ENCODE data around the gene RANBP10. TPM values are rescaled to one million over a fixed set of nuclear protein-coding genes. Genes with fewer than 3 reads are reported as not detected.
A peak's percentile ranks its signal among the peaks of the same experiment; 100 is the strongest.

Gene RANBP10
- total and polyA plus RNA-seq, 9 of the 15 experiments (the other 6 are each of a cell fraction or from before 2014, with no cell fraction given), result 0.61 to 19.3 (median 5.9) TPM

- no peak for TF ChIP-seq BCLAF1 (IDR thresholded peaks at IDR 0.05; ENCODE audit: borderline replicate concordance in 1 of 2, control insufficient read depth in 1 of 2, low read depth in 2 of 2, low read length in 1 of 2)
- TF ChIP-seq, protein P1, sequence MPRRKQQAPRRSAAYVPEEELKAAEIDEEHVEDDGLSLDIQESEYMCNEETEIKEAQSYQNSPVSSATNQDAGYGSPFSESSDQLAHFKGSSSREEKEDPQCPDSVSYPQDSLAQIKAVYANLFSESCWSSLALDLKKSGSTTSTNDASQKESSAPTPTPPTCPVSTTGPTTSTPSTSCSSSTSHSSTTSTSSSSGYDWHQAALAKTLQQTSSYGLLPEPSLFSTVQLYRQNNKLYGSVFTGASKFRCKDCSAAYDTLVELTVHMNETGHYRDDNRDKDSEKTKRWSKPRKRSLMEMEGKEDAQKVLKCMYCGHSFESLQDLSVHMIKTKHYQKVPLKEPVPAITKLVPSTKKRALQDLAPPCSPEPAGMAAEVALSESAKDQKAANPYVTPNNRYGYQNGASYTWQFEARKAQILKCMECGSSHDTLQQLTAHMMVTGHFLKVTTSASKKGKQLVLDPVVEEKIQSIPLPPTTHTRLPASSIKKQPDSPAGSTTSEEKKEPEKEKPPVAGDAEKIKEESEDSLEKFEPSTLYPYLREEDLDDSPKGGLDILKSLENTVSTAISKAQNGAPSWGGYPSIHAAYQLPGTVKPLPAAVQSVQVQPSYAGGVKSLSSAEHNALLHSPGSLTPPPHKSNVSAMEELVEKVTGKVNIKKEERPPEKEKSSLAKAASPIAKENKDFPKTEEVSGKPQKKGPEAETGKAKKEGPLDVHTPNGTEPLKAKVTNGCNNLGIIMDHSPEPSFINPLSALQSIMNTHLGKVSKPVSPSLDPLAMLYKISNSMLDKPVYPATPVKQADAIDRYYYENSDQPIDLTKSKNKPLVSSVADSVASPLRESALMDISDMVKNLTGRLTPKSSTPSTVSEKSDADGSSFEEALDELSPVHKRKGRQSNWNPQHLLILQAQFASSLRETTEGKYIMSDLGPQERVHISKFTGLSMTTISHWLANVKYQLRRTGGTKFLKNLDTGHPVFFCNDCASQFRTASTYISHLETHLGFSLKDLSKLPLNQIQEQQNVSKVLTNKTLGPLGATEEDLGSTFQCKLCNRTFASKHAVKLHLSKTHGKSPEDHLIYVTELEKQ (CRISPR knock-in tag; IDR thresholded peaks at IDR 0.05), result no peak
- TF ChIP-seq DMBX1 (CRISPR knock-in tag; IDR thresholded peaks at IDR 0.05; ENCODE audit: borderline replicate concordance), result no peak
- TF ChIP-seq HNRNPL (IDR thresholded peaks at IDR 0.05; ENCODE audit: low read depth, low read length), result no peak
- TF ChIP-seq NCOA4 (IDR thresholded peaks at IDR 0.05; ENCODE audit: partially characterized antibody), result no peak
- TF ChIP-seq ZNF274 (IDR thresholded peaks at IDR 0.05; ENCODE audit: borderline replicate concordance, low read depth, low read length), result no peak
- no peak for TF ChIP-seq ZHX1 (conservative IDR thresholded peaks at IDR 0.05; ENCODE audit: low read length)
- no peak for TF ChIP-seq SRSF9 (IDR thresholded peaks at IDR 0.05; ENCODE audit: borderline replicate concordance, low read depth, low read length)
- TF ChIP-seq PHF20 (IDR thresholded peaks at IDR 0.05; ENCODE audit: partially characterized antibody), result no peak
- no peak for TF ChIP-seq ZNF75A (CRISPR knock-in tag; IDR thresholded peaks at IDR 0.05)
- 0 out of 2 replicates have a peak, but pooled peaks have one; percentile 27 for TF ChIP-seq HDAC2 (IDR thresholded peaks at IDR 0.05)
- no peak for TF ChIP-seq ZNF253 (CRISPR knock-in tag; conservative IDR thresholded peaks at IDR 0.05)
- TF ChIP-seq STAT5B (CRISPR knock-in tag; IDR thresholded peaks at IDR 0.05), result no peak
- TF ChIP-seq RUNX1 (IDR thresholded peaks at IDR 0.05; ENCODE audit: low read depth), result 0 out of 2 replicates have a peak, but pooled peaks have one; percentile 51
- TF ChIP-seq NCOR1 (IDR thresholded peaks at IDR 0.05), result peak; percentile 18; the same call in 1 of the 2 replicates
- TF ChIP-seq SRSF3 (IDR thresholded peaks at IDR 0.05; ENCODE audit: insufficient read depth, low read length), result no peak
- no peak for TF ChIP-seq ESRRB (CRISPR knock-in tag; IDR thresholded peaks at IDR 0.05; ENCODE audit: borderline replicate concordance)
- no peak for TF ChIP-seq ZNF57 (CRISPR knock-in tag; IDR thresholded peaks at IDR 0.05)
- no peak for TF ChIP-seq NUFIP1 (IDR thresholded peaks at IDR 0.05; ENCODE audit: partially characterized antibody)
These were observed 40.9 kb upstream of the RANBP10 start, which contains the start of gene CENPT (continued) for GRCh38 chr16:67847064-67847861.
